ENCODE data around the gene TNNC1. TPM values are rescaled to one million over a fixed set of nuclear protein-coding genes. Genes with fewer than 3 reads are reported as not detected.
A peak's percentile ranks its signal among the peaks of the same experiment; 100 is the strongest.

Gene TNNC1
- total RNA-seq, 1 donor from 2014 or later: 0.26 TPM

DNA sequence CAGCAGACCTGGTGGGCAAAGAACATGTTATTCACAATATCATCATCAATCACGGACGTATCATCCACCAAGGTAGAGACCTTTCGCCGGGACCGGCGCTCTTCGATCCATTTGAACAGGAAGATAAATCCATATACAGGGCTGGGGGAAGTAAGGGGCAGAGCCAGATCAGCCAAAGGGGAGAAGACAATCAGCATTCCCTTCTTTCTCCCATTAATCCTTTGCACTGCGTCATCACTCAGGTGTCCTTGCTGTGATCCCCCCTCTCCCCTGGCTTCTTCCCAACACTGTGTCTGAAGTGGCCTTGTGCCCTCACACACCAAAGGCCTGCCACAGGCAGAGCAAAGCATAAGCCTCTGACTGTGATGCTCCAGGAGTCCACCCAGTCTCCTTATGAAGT, 45.4 kb downstream of the TNNC1 start:
- Histone ChIP-seq H3K36me3 (ENCODE audit: control insufficient read depth, insufficient read depth, low read length) (peaks cover 21% of the 10 kb centered on the region), H3K4me3 (ENCODE audit: low read depth, low read length) (no peak overlapping the region), H3K27me3 (ENCODE audit: control insufficient read depth, insufficient read depth, low read length) (no peaks in the 10 kb centered on the region)
- FAIRE-seq (no peak), DNase-seq (ENCODE audit: low read depth) (no peak)
- TF ChIP-seq, protein P1, sequence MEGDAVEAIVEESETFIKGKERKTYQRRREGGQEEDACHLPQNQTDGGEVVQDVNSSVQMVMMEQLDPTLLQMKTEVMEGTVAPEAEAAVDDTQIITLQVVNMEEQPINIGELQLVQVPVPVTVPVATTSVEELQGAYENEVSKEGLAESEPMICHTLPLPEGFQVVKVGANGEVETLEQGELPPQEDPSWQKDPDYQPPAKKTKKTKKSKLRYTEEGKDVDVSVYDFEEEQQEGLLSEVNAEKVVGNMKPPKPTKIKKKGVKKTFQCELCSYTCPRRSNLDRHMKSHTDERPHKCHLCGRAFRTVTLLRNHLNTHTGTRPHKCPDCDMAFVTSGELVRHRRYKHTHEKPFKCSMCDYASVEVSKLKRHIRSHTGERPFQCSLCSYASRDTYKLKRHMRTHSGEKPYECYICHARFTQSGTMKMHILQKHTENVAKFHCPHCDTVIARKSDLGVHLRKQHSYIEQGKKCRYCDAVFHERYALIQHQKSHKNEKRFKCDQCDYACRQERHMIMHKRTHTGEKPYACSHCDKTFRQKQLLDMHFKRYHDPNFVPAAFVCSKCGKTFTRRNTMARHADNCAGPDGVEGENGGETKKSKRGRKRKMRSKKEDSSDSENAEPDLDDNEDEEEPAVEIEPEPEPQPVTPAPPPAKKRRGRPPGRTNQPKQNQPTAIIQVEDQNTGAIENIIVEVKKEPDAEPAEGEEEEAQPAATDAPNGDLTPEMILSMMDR (IDR thresholded peaks at IDR 0.05; ENCODE audit: insufficient read depth, low read length, severe bottlenecking): no peak

DNA sequence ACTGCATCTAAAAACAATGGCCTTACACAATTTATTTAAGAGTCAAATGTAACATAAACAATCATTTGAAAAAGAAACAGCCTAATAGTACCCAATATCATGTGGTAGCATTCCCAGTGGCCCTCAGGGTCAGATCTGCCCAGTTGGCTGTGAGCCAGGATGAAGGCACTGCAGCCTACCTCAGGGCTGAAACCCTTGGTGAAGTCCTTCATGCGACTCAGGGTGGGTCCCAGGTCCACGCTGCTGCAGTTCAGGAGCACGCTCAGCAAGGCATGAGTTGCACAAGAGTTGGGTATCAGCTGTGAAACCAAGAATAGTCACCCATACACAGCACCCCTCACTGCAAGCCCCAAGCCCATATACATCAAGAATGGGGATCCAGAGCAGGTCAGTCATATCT, 46.1 kb downstream of the TNNC1 start:
- H3K27me3 ChIP-seq (ENCODE audit: control insufficient read depth, insufficient read depth, low read length): no peaks in the 10 kb centered on the region
- no peak overlapping the region for H3K4me3 ChIP-seq (ENCODE audit: low read depth, low read length)
- peaks cover 27% of the 10 kb centered on the region for H3K36me3 ChIP-seq (ENCODE audit: control insufficient read depth, insufficient read depth, low read length)
- DNase-seq (ENCODE audit: low read depth) (no peak), FAIRE-seq (no peak)
- TF ChIP-seq, protein P1 (IDR thresholded peaks at IDR 0.05; ENCODE audit: insufficient read depth, low read length, severe bottlenecking): no peak

DNA sequence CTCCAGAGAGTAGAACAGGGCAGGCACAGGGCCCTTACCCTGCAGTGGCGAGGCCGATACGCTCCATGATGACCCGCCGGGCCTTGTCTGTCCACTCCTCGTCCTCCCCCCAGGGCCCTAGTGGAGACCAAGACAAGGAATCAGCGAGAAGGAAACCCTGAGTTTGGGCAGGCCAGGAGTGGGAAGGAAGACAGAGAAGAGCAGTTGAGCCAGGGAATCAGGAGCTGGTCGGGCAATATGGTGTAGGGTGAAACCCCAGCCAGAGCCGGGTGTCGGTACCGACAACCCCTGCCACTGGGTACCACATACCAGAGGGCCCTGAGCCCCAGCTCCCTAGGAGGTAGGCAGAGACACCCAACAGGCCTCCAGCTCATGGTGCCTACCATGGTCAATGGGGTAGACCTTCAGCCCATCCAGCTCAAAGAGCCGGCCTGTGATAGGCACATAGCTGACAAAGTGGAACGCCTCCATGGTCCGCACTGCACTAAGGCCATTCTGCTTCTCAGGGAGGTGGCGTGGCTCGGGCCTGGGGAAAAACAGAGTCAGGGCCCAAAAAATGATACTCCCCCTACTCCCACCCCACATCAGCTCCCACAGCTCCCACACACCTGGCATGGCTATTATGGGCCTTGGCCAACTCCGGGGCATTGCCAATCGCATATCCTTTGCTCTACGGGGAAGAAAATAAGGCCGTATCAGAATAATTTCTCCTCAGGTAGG, 46.9 kb downstream of the TNNC1 start:
- Histone ChIP-seq H3K36me3 (ENCODE audit: control insufficient read depth, insufficient read depth, low read length) (peaks cover 34% of the 10 kb centered on the region), H3K4me3 (ENCODE audit: low read depth, low read length) (no peak overlapping the region), H3K27me3 (ENCODE audit: control insufficient read depth, insufficient read depth, low read length) (no peaks in the 10 kb centered on the region)
- TF ChIP-seq, protein P1 (IDR thresholded peaks at IDR 0.05; ENCODE audit: insufficient read depth, low read length, severe bottlenecking): no peak
- FAIRE-seq (no peak), DNase-seq (ENCODE audit: low read depth) (no peak)

DNA sequence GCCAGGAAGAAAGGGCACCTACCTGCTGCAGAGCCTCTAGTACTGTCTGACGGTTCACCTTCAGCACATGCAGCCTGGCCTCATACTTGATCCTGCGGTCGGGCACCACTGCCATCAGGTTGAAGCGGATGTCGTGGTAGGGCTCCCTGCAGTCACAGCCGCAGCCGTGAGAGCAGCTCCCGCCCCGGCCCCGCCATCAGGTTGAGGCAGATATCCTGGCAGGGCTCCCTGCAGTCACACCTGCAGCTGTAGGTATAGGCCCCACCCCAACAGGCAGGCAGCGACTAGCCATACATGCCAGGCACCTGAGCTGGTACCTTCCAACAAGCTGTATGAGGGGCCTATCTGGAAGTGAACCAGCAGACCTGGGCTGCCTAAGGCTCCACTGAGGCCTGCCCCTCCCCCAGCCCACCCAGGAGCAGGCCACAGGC, 47.6 kb downstream of the TNNC1 start:
- DNase-seq (ENCODE audit: low read depth) (peak; percentile 98), FAIRE-seq (peak; percentile 87)
- Histone ChIP-seq H3K4me3 (ENCODE audit: low read depth, low read length) (no peak overlapping the region), H3K36me3 (ENCODE audit: control insufficient read depth, insufficient read depth, low read length) (peaks cover 39% of the 10 kb centered on the region), H3K27me3 (ENCODE audit: control insufficient read depth, insufficient read depth, low read length) (no peaks in the 10 kb centered on the region)
- TF ChIP-seq, protein P1 (IDR thresholded peaks at IDR 0.05; ENCODE audit: insufficient read depth, low read length, severe bottlenecking): no peak

DNA sequence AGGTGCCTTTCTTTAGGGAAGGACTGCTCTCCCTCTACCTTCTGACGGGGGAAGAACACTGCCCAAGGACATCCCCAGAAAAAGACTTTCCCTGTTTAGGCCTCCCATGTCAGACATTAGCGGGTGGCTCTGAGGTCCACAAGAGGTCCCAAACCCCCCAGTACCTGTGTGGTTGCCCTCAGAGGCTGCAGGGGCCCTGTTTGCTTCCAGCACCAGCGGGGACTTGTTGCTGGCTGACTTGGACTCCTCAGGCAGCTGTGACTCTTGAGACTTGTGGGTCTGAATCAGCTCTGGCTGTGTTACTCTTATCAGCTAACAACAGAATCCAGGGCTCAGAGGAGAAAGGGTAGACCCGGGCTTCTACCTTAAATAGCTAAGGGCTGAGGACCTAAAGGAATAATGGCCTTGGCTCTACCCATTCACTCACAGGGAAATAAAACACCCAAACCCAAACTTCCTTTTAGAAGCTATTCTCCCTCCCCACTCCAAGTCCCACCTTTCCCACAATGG, 48.2 kb downstream of the TNNC1 start:
- FAIRE-seq: no peak

More for the DNA sequence above, 48.2 kb downstream of the TNNC1 start:
- Histone ChIP-seq H3K4me3 (ENCODE audit: low read depth, low read length) (peak overlapping the region; percentile 1), H3K36me3 (ENCODE audit: control insufficient read depth, insufficient read depth, low read length) (peaks cover 41% of the 10 kb centered on the region), H3K27me3 (ENCODE audit: control insufficient read depth, insufficient read depth, low read length) (no peaks in the 10 kb centered on the region)
- DNase-seq (ENCODE audit: low read depth): peak; percentile 64
- TF ChIP-seq, protein P1 (IDR thresholded peaks at IDR 0.05; ENCODE audit: insufficient read depth, low read length, severe bottlenecking): no peak
